Neural cell (in vitro differentiated cells): ENCODE data around the gene AGPAT3. TPM values are rescaled to one million over a fixed set of nuclear protein-coding genes. Genes with fewer than 3 reads are reported as not detected.

Source experiments
- H2AFZ ChIP-seq: fragments of 200-600, 300-800 bp; sonication (generic), shearing (Covaris generic); 2 replicates; pipeline ENCODE4 v1.6.0; 2014; ENCODE audit warnings: low read depth, mild to moderate bottlenecking, antibody characterized with exemption, low read length, moderate library complexity
- H3F3A ChIP-seq: fragments of 200-600 bp; shearing (Covaris generic); 2 replicates; pipeline ENCODE4 v1.6.1; 2016; ENCODE audit warnings: mild to moderate bottlenecking, moderate library complexity, mixed read lengths, antibody characterized with exemption, low read length; ENCODE audit not compliant: insufficient read depth, poor library complexity, severe bottlenecking
- H3K27ac ChIP-seq: fragments of 200-600, 300-800 bp; sonication (generic), shearing (Covaris generic); 2 replicates; pipeline ENCODE4 v1.5.1; 2014; ENCODE audit warnings: mild to moderate bottlenecking, low read length, moderate library complexity
- H3K27me3 ChIP-seq: fragments of 300-800, 200-600 bp; sonication (generic), shearing (Covaris generic); 2 replicates; pipeline ENCODE4 v1.6.0; 2014; ENCODE audit warnings: mild to moderate bottlenecking, low read depth, low read length, moderate library complexity; ENCODE audit not compliant: insufficient read depth
- H3K36me3 ChIP-seq: fragments of 300-800, 200-600 bp; sonication (generic), shearing (Covaris generic); 2 replicates; pipeline ENCODE4 v1.5.1; 2014; ENCODE audit warnings: mild to moderate bottlenecking, antibody characterized with exemption, low read length, moderate library complexity; ENCODE audit not compliant: insufficient read depth
- H3K4me2 ChIP-seq: fragments of 300-800, 200-600 bp; sonication (generic), shearing (Covaris generic); 2 replicates; pipeline ENCODE4 v1.6.0; 2014; ENCODE audit warnings: mild to moderate bottlenecking, low read length
- H3K4me3 ChIP-seq: fragments of 300-800, 200-600 bp; sonication (generic), shearing (Covaris generic); 2 replicates; pipeline ENCODE4 v1.5.1; 2014; ENCODE audit warnings: mild to moderate bottlenecking, low read length, moderate library complexity
- H3K79me2 ChIP-seq: fragments of 200-600 bp; shearing (Covaris generic); replicated peaks from 2 replicates; pipeline ENCODE4 v1.6.0; 2014; ENCODE audit warnings: mild to moderate bottlenecking, low read length, moderate library complexity; ENCODE audit not compliant: insufficient read depth
- H3K9ac ChIP-seq: fragments of 300-800, 200-600 bp; sonication (generic), shearing (Covaris generic); 2 replicates; pipeline ENCODE4 v1.6.1; 2016; ENCODE audit warnings: mild to moderate bottlenecking, low read length, mixed read lengths
- H3K9me2 ChIP-seq: fragments of 200-600 bp; shearing (Covaris generic); 2 replicates; pipeline ENCODE4 v1.6.1; 2016; ENCODE audit warnings: mild to moderate bottlenecking, low read length, mixed read lengths; ENCODE audit not compliant: insufficient read depth
- H3K9me3 ChIP-seq: fragments of 200-600, 300-800 bp; sonication (generic), shearing (Covaris generic); 2 replicates; pipeline ENCODE4 v1.6.1; 2016; ENCODE audit warnings: mild to moderate bottlenecking, mixed run types, low read length, moderate library complexity, mixed read lengths
- H4K20me1 ChIP-seq: fragments of 200-600 bp; shearing (Covaris generic); 2 replicates; pipeline ENCODE4 v1.6.1; 2016; ENCODE audit warnings: mild to moderate bottlenecking, mixed run types; ENCODE audit not compliant: insufficient read depth
- EP300 ChIP-seq: fragments of 450-650 bp; conservative IDR thresholded peaks from 2 replicates; pipeline ENCODE4 v1.6.1; 2014; ENCODE audit warnings: antibody characterized with exemption, mild to moderate bottlenecking, moderate library complexity; ENCODE audit not compliant: poor library complexity, severe bottlenecking
- EZH2 ChIP-seq: fragments of 200-600, 300-800 bp; shearing (Covaris generic), sonication (generic); IDR thresholded peaks from 2 replicates; pipeline ENCODE4 v1.6.1; 2014; ENCODE audit warnings: antibody characterized with exemption, low read length, borderline replicate concordance, mild to moderate bottlenecking; ENCODE audit not compliant: insufficient read depth, poor library complexity, severe bottlenecking
- MXI1 ChIP-seq: fragments of 450-650 bp; conservative IDR thresholded peaks from 2 replicates; pipeline ENCODE4 v1.6.1; 2014; ENCODE audit warnings: antibody characterized with exemption, mild to moderate bottlenecking; ENCODE audit not compliant: poor library complexity, severe bottlenecking
- POLR2AphosphoS5 ChIP-seq: IDR thresholded peaks from 2 replicates; pipeline ENCODE4 v1.6.1; 2012
- RAD21 ChIP-seq: fragments of 450-650 bp; conservative IDR thresholded peaks from 2 replicates; pipeline ENCODE4 v1.6.1; 2014; ENCODE audit warnings: antibody characterized with exemption, mild to moderate bottlenecking, moderate library complexity
- SMC3 ChIP-seq: fragments of 450-650 bp; conservative IDR thresholded peaks from 2 replicates; pipeline ENCODE4 v1.6.1; 2014; ENCODE audit warnings: antibody characterized with exemption, mild to moderate bottlenecking, moderate library complexity; ENCODE audit not compliant: poor library complexity
- TAF1 ChIP-seq: IDR thresholded peaks from 2 replicates; pipeline ENCODE4 v1.6.1; 2012; ENCODE audit warnings: low read depth
- polyA plus RNA-seq: library from polyadenylated mRNA; depleted of rRNA; stranded (reverse); fragments of >200 nt; gene quantifications from 2 replicates; pipeline ENCODE4 v1.2.3, GENCODE V29; 2014
- TF ChIP-seq, protein P1 (sequence below): fragments of 450-650 bp; IDR thresholded peaks from 2 replicates; pipeline ENCODE4 v1.5.1; 2014; ENCODE audit warnings: antibody characterized with exemption, mild to moderate bottlenecking, moderate library complexity; ENCODE audit not compliant: poor library complexity, severe bottlenecking
- TF ChIP-seq, protein P2 (sequence below): IDR thresholded peaks from 2 replicates; pipeline ENCODE4 v1.6.1; 2012; ENCODE audit warnings: borderline replicate concordance

The AGPAT3 gene
- polyA plus RNA-seq, 1 donor from 2014 or later = 8.4 TPM

GRCh38 chr21:43965911-43966585, 101.0 kb downstream of the AGPAT3 start:
- no peak overlapping the region for H3K27ac ChIP-seq
- H3K36me3 ChIP-seq = no peaks in the 10 kb centered on the region
- TF ChIP-seq MXI1 (no peak), POLR2AphosphoS5 (no peak), EZH2 (no peak), EP300 (no peak), RAD21 (no peak), TAF1 (no peak), SMC3 (no peak)
- TF ChIP-seq, protein P1, sequence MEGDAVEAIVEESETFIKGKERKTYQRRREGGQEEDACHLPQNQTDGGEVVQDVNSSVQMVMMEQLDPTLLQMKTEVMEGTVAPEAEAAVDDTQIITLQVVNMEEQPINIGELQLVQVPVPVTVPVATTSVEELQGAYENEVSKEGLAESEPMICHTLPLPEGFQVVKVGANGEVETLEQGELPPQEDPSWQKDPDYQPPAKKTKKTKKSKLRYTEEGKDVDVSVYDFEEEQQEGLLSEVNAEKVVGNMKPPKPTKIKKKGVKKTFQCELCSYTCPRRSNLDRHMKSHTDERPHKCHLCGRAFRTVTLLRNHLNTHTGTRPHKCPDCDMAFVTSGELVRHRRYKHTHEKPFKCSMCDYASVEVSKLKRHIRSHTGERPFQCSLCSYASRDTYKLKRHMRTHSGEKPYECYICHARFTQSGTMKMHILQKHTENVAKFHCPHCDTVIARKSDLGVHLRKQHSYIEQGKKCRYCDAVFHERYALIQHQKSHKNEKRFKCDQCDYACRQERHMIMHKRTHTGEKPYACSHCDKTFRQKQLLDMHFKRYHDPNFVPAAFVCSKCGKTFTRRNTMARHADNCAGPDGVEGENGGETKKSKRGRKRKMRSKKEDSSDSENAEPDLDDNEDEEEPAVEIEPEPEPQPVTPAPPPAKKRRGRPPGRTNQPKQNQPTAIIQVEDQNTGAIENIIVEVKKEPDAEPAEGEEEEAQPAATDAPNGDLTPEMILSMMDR = no peak
- TF ChIP-seq, protein P2, sequence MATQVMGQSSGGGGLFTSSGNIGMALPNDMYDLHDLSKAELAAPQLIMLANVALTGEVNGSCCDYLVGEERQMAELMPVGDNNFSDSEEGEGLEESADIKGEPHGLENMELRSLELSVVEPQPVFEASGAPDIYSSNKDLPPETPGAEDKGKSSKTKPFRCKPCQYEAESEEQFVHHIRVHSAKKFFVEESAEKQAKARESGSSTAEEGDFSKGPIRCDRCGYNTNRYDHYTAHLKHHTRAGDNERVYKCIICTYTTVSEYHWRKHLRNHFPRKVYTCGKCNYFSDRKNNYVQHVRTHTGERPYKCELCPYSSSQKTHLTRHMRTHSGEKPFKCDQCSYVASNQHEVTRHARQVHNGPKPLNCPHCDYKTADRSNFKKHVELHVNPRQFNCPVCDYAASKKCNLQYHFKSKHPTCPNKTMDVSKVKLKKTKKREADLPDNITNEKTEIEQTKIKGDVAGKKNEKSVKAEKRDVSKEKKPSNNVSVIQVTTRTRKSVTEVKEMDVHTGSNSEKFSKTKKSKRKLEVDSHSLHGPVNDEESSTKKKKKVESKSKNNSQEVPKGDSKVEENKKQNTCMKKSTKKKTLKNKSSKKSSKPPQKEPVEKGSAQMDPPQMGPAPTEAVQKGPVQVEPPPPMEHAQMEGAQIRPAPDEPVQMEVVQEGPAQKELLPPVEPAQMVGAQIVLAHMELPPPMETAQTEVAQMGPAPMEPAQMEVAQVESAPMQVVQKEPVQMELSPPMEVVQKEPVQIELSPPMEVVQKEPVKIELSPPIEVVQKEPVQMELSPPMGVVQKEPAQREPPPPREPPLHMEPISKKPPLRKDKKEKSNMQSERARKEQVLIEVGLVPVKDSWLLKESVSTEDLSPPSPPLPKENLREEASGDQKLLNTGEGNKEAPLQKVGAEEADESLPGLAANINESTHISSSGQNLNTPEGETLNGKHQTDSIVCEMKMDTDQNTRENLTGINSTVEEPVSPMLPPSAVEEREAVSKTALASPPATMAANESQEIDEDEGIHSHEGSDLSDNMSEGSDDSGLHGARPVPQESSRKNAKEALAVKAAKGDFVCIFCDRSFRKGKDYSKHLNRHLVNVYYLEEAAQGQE = no peak
- no peaks in the 10 kb centered on the region for H4K20me1 ChIP-seq
- H3K9ac ChIP-seq = no peak overlapping the region
- H3F3A ChIP-seq = no peaks in the 10 kb centered on the region
- no peak overlapping the region for H3K4me2 ChIP-seq
- no peak overlapping the region for H3K4me3 ChIP-seq
- H2AFZ ChIP-seq = no peak overlapping the region
- H3K27me3 ChIP-seq = no peaks in the 10 kb centered on the region
- H3K79me2 ChIP-seq = no peaks in the 10 kb centered on the region
- no peaks in the 10 kb centered on the region for H3K9me2 ChIP-seq
- H3K9me3 ChIP-seq = no peaks in the 10 kb centered on the region

- no peaks in the 10 kb centered on the region for H3K79me2 ChIP-seq
- no peaks in the 10 kb centered on the region for H3F3A ChIP-seq
- H2AFZ ChIP-seq = no peak overlapping the region
- no peak overlapping the region for H3K9ac ChIP-seq
- H3K36me3 ChIP-seq = no peaks in the 10 kb centered on the region
- H4K20me1 ChIP-seq = no peaks in the 10 kb centered on the region
- H3K4me2 ChIP-seq = no peak overlapping the region
- TF ChIP-seq EZH2 (no peak), TAF1 (no peak), RAD21 (no peak), MXI1 (no peak), SMC3 (no peak), POLR2AphosphoS5 (no peak), EP300 (no peak)
- TF ChIP-seq, protein P2 = no peak
- TF ChIP-seq, protein P1 = no peak
- H3K4me3 ChIP-seq = no peak overlapping the region
- no peak overlapping the region for H3K27ac ChIP-seq
- no peaks in the 10 kb centered on the region for H3K9me3 ChIP-seq
- no peaks in the 10 kb centered on the region for H3K27me3 ChIP-seq
- no peaks in the 10 kb centered on the region for H3K9me2 ChIP-seq
Measured at GRCh38 chr21:43966946-43967512, 102.0 kb downstream of the AGPAT3 start.
